Measurements from ENCODE around the gene CES3.

CES3 gene

GRCh38 chr16:66996983-66997358 is 35.9 kb downstream of the CES3 start:
- H3K4me3 ChIP-seq (ENCODE audit: low read depth, low read length): no peak overlapping the region
- no peak overlapping the region for H3K27ac ChIP-seq (ENCODE audit: extremely low read depth, low read depth, low read length)
- TF ChIP-seq ZNF157 (tag by site-specific recombination; IDR thresholded peaks at IDR 0.05) (no peak), HOXD13 (CRISPR knock-in tag; IDR thresholded peaks at IDR 0.05; ENCODE audit: borderline replicate concordance) (no peak), ZNF776 (tag by site-specific recombination; IDR thresholded peaks at IDR 0.05; ENCODE audit: borderline replicate concordance) (no peak), ZNF449 (tag by site-specific recombination; IDR thresholded peaks at IDR 0.05) (no peak), PRDM1 (tag by site-specific recombination; IDR thresholded peaks at IDR 0.05) (no peak), KLF7 (tag by site-specific recombination; IDR thresholded peaks at IDR 0.05; ENCODE audit: borderline replicate concordance) (no peak), ZNF2 (tag by site-specific recombination; IDR thresholded peaks at IDR 0.05) (no peak), ZNF501 (tag by site-specific recombination; IDR thresholded peaks at IDR 0.05) (no peak), KLF16 (tag by site-specific recombination; IDR thresholded peaks at IDR 0.05) (no peak), ZNF610 (tag by site-specific recombination; IDR thresholded peaks at IDR 0.05; ENCODE audit: borderline replicate concordance) (no peak), ZNF626 (tag by site-specific recombination; IDR thresholded peaks at IDR 0.05) (no peak), ZNF658 (tag by site-specific recombination; IDR thresholded peaks at IDR 0.05) (no peak), ZEB2 (tag by site-specific recombination; IDR thresholded peaks at IDR 0.05) (no peak), ZSCAN23 (tag by site-specific recombination; IDR thresholded peaks at IDR 0.05) (no peak), ZNF16 (tag by site-specific recombination; IDR thresholded peaks at IDR 0.05; ENCODE audit: low read depth) (no peak), ZNF148 (tag by site-specific recombination; IDR thresholded peaks at IDR 0.05; ENCODE audit: borderline replicate concordance) (no peak)
- TF ChIP-seq, protein P1, sequence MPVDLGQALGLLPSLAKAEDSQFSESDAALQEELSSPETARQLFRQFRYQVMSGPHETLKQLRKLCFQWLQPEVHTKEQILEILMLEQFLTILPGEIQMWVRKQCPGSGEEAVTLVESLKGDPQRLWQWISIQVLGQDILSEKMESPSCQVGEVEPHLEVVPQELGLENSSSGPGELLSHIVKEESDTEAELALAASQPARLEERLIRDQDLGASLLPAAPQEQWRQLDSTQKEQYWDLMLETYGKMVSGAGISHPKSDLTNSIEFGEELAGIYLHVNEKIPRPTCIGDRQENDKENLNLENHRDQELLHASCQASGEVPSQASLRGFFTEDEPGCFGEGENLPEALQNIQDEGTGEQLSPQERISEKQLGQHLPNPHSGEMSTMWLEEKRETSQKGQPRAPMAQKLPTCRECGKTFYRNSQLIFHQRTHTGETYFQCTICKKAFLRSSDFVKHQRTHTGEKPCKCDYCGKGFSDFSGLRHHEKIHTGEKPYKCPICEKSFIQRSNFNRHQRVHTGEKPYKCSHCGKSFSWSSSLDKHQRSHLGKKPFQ (tag by site-specific recombination; IDR thresholded peaks at IDR 0.05): no peak
- TF ChIP-seq, protein P2, sequence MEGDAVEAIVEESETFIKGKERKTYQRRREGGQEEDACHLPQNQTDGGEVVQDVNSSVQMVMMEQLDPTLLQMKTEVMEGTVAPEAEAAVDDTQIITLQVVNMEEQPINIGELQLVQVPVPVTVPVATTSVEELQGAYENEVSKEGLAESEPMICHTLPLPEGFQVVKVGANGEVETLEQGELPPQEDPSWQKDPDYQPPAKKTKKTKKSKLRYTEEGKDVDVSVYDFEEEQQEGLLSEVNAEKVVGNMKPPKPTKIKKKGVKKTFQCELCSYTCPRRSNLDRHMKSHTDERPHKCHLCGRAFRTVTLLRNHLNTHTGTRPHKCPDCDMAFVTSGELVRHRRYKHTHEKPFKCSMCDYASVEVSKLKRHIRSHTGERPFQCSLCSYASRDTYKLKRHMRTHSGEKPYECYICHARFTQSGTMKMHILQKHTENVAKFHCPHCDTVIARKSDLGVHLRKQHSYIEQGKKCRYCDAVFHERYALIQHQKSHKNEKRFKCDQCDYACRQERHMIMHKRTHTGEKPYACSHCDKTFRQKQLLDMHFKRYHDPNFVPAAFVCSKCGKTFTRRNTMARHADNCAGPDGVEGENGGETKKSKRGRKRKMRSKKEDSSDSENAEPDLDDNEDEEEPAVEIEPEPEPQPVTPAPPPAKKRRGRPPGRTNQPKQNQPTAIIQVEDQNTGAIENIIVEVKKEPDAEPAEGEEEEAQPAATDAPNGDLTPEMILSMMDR (tag by site-specific recombination; IDR thresholded peaks at IDR 0.05): no peak
- TF ChIP-seq, protein P3, sequence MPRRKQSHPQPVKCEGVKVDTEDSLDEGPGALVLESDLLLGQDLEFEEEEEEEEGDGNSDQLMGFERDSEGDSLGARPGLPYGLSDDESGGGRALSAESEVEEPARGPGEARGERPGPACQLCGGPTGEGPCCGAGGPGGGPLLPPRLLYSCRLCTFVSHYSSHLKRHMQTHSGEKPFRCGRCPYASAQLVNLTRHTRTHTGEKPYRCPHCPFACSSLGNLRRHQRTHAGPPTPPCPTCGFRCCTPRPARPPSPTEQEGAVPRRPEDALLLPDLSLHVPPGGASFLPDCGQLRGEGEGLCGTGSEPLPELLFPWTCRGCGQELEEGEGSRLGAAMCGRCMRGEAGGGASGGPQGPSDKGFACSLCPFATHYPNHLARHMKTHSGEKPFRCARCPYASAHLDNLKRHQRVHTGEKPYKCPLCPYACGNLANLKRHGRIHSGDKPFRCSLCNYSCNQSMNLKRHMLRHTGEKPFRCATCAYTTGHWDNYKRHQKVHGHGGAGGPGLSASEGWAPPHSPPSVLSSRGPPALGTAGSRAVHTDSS (tag by site-specific recombination; IDR thresholded peaks at IDR 0.05): no peak
- TF ChIP-seq, protein P4, sequence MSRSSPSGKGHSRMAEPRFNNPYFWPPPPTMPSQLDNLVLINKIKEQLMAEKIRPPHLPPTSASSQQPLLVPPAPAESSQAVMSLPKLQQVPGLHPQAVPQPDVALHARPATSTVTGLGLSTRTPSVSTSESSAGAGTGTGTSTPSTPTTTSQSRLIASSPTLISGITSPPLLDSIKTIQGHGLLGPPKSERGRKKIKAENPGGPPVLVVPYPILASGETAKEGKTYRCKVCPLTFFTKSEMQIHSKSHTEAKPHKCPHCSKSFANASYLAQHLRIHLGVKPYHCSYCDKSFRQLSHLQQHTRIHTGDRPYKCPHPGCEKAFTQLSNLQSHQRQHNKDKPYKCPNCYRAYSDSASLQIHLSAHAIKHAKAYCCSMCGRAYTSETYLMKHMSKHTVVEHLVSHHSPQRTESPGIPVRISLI (tag by site-specific recombination; IDR thresholded peaks at IDR 0.05): no peak
- no peaks in the 10 kb centered on the region for H3K9me3 ChIP-seq (ENCODE audit: control insufficient read depth, insufficient read depth, low read depth, low read length)
- no peaks in the 10 kb centered on the region for H3K36me3 ChIP-seq (ENCODE audit: control insufficient read depth in 2 of 2, insufficient read depth in 1 of 2, low read length in 2 of 2)
- H3K4me1 ChIP-seq (ENCODE audit: control insufficient read depth, insufficient read depth, low read length): no peaks in the 10 kb centered on the region
- CTCF ChIA-PET: interaction anchor here (1.9 kb wide), 1 partner anchor 158 kb away, joined by 6 read pairs; no protein-coding TSS in a partner anchor
- POLR2A ChIA-PET: no interaction called here

All from HEK293 (cell line).